GM12892 (cell line): ENCODE measurements around the gene RNF121.

Experiments used
- DNase-seq: peaks from one replicate; pipeline ENCODE4 v3.0.0; 2011; ENCODE audit not compliant: insufficient read length
- FAIRE-seq: peaks from 2 replicates; lab custom pipeline; 2011; peaks lifted over from hg19 to GRCh38; lab: Jason Lieb, UNC
- POLR2A ChIP-seq: IDR thresholded peaks from 2 replicates; pipeline ENCODE4 v1.6.1; 2011; ENCODE audit warnings: low read depth, low read length, control low read depth
- POLR2AphosphoS5 ChIP-seq: IDR thresholded peaks from 2 replicates; pipeline ENCODE4 v1.6.1; 2011; ENCODE audit warnings: low read depth, low read length, control low read depth
- TAF1 ChIP-seq: IDR thresholded peaks from 2 replicates; pipeline ENCODE4 v1.6.1; 2011; ENCODE audit warnings: low read depth, mild to moderate bottlenecking, control low read depth, low read length, borderline replicate concordance

The RNF121 gene

GRCh38 chr11:71977090-71977489 lies 48.2 kb downstream of the RNF121 start:
- peak; percentile 21 for FAIRE-seq
- DNase-seq = no peak
- no peak for TF ChIP-seq TAF1
- no peak for TF ChIP-seq POLR2AphosphoS5
- no peak for TF ChIP-seq POLR2A

GRCh38 chr11:71977743-71978418 lies 49.0 kb downstream of the RNF121 start:
- no peak for DNase-seq
- FAIRE-seq = peak; percentile 90
- TF ChIP-seq POLR2AphosphoS5 (no peak), TAF1 (no peak), POLR2A (no peak)

DNA sequence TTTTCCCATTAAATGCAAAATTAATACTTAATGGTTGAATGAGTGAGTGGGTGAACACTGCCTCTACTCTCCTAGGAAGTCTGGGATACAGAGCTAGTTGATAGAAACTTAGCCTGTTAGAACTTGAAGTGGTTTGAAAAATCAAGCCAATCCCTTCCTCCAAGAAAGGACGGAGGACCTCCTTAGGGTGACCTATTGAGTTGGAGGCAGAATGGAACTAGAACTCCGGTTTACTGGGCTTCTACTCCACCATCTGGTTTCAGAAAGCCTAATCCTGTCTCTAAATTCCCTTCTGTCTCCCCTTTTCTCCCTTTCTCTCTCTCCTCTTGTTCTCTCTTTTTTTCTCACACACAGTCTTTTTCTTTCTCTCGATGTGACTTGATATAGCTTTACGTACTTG lies 50.2 kb downstream of the RNF121 start:
- DNase-seq (no peak), FAIRE-seq (no peak)
- TF ChIP-seq POLR2A = no peak
- TF ChIP-seq POLR2AphosphoS5 = no peak
- TF ChIP-seq TAF1 = no peak

GRCh38 chr11:71979602-71980001 lies 50.8 kb downstream of the RNF121 start:
- FAIRE-seq = no peak
- TF ChIP-seq POLR2AphosphoS5 (no peak), TAF1 (no peak), POLR2A (no peak)
- DNase-seq = no peak

- no peak for TF ChIP-seq POLR2A
- no peak for TF ChIP-seq TAF1
- no peak for FAIRE-seq
- DNase-seq = no peak
Measured at GRCh38 chr11:71986131-71986530, 57.3 kb downstream of the RNF121 start.

GRCh38 chr11:71987521-71987920 lies 58.7 kb downstream of the RNF121 start:
- FAIRE-seq = no peak
- TF ChIP-seq TAF1 = no peak
- TF ChIP-seq POLR2AphosphoS5 = no peak
- no peak for TF ChIP-seq POLR2A
- DNase-seq = no peak

DNA sequence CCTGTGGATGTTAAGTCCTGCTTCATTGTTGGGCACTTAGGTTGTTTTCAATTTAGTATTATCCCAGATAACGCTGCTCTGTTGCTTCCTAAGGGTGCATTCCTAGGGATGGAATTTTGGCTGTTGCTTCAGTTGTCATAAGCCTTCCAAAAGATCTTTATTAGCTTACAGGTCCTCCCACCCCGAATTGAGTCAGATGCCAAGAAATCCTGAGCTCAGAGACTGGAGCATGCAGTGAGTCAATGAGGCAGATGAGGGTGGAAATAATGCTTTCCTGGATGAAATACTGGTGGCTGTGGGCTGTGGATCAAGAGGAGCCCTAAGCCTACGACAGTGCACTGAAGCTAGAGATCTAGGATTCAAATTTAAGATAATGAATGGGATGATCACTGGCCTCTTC lies 59.2 kb downstream of the RNF121 start:
- DNase-seq = no peak
- no peak for TF ChIP-seq POLR2A
- FAIRE-seq = no peak

GRCh38 chr11:71990701-71991100 lies 61.9 kb downstream of the RNF121 start:
- no peak for TF ChIP-seq POLR2AphosphoS5
- no peak for TF ChIP-seq TAF1
- DNase-seq (no peak), FAIRE-seq (no peak)

GRCh38 chr11:71991494-71991893 lies 62.6 kb downstream of the RNF121 start:
- DNase-seq (no peak), FAIRE-seq (peak; percentile 79)
- no peak for TF ChIP-seq POLR2AphosphoS5
- TF ChIP-seq TAF1 = no peak
- no peak for TF ChIP-seq POLR2A

DNA sequence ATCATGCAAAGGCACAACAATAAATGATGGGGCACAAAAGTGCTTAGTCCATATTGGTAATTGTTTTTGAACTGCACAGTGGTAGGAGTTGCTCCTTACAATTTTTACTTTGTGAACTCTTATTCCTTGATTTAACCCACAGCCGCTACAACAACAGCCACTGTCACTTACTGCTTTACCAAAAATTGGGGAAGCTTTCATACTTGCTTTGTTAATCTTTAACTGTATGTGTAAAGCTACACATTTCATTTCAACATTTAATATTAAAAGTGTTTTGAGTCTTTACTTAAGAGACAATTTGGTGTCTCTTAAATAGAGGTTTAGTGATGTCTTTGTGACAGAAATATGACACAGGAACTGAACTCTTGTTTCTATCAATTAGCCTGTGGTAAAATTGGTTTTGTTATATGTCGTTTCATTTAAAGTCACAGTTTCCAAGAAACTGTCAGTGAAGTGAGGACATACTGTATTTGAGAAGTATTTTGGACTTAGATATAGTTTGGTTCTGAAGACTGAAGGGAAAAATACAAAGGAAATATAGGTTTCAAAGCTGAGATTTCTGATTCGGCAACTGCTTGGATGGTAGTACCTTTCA lies 63.4 kb downstream of the RNF121 start:
- TF ChIP-seq TAF1 (no peak), POLR2A (no peak), POLR2AphosphoS5 (no peak)
- DNase-seq (no peak), FAIRE-seq (no peak)

- FAIRE-seq (no peak), DNase-seq (no peak)
- no peak for TF ChIP-seq POLR2AphosphoS5
- TF ChIP-seq POLR2A = no peak
- no peak for TF ChIP-seq TAF1
Measured at GRCh38 chr11:71994786-71995185, 65.9 kb downstream of the RNF121 start.

DNA sequence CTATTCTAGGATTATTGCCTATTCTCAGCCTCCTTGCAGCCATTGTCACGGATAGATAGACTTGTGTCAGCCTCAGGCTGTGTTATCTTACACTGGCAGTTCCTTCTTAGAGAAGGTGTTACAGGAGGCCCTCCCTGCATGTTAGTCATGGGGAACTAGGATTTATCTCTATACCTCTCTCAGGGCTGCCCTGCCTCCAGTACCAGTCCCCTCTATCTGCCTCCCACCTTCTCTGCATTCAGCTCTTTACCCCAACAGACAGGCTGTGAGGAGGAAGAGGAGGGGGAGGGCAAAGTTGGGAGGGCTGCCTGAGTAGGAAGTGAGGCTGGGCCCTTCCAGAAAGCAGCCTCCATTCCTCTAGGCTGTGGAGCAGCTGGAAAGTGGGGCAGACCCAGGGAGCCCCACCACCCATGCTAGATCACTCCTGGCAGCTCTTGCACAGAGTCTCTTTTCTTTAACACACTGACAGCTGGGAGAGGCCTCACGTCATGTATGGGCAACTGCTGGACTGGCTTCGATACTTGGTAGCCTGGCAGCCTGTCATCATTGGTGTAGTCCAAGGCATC lies 67.0 kb downstream of the RNF121 start:
- TF ChIP-seq POLR2A (no peak), POLR2AphosphoS5 (no peak), TAF1 (no peak)
- no peak for FAIRE-seq
- DNase-seq = no peak
